ENCODE data around the gene ZBTB39. TPM values are rescaled to one million over a fixed set of nuclear protein-coding genes. Genes with fewer than 3 reads are reported as not detected.
"Not testable (repeated sequence)": the region's sequence is repeated elsewhere in the genome, so short reads cannot be mapped to it uniquely, and the experiment has no call there.

The ZBTB39 gene
- total RNA-seq, 1 donor from 2014 or later, result 28.6 TPM

DNA sequence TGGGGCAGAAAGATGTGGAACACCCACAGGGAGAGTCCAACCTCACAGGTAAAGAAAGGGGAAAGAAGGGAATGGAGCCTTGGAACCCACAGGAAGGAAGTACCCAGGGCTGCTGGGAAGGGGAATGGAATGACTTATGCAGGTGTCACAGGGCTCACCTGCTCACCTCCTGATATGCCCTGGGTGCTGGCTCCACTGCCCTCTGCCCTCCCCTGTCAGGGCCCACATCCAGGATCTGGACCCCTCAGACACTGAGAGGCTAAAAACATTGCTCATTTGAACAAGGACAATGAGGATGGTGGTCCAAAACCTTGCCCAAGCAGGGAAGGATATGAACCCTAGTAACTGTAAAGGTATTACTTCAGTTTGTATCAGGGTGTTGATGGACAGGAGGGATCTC lies 19.3 kb downstream of the ZBTB39 start:
- Mint-ChIP-seq H3K27me3 (ENCODE audit: low read depth) (peaks cover 4% of the 10 kb centered on the region), H3K27ac (ENCODE audit: unreplicated experiment) (peak overlapping the region; percentile 5), H3K4me3 (no peak overlapping the region), H3K9me3 (no peaks in the 10 kb centered on the region), H3K4me1 (no peaks in the 10 kb centered on the region), H3K36me3 (ENCODE audit: low read depth) (no peaks in the 10 kb centered on the region)
- TF ChIP-seq CTCF (conservative IDR thresholded peaks at IDR 0.05), result no peak
- DNase-seq (ENCODE audit: low read depth, low spot score), result no peak

DNA sequence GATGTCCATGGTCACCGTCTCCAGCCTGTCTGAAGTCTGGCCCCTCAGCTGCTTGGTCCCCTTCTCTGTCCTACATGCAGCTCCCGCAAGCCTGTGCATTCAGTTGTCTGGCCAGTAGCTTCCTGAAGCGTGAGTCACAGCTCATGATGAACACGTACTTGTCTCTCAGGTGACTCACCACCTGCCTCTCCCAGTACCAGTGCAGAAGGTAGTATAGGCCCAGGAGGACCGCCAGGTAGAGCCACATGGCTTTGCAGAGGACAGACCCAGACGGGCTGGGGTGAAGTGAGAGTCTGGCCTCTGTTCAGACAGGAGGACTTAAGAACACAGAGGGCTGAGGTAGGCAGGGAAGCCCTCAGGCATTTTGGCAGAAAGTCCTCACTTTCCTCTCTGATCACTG lies 20.6 kb downstream of the ZBTB39 start:
- H3K27me3 Mint-ChIP-seq (ENCODE audit: low read depth); H3K9me3 Mint-ChIP-seq; DNase-seq (ENCODE audit: low read depth, low spot score); H3K4me1 Mint-ChIP-seq; H3K36me3 Mint-ChIP-seq (ENCODE audit: low read depth); H3K4me3 Mint-ChIP-seq: not testable (repeated sequence)
- H3K27ac Mint-ChIP-seq (ENCODE audit: unreplicated experiment), result peak overlapping the region; percentile 27

DNA sequence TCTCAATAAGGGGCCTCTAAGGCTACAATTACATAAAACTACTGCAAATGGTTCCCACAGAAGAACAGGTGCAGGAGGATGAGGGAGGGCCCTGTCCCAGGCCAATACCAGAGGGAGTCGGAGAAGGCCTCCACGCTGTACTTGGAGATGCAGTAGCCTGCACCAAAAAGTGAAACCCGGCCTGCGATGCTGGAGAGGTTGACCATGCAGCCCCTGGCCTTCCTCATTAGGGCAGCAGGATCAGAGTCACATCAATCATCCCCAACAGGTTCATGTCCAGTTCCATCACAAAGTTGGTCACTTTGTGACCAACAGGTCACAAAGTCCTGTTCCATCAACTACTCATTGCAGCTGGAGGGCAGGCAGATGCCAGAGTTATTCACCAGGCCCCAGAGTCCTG lies 23.0 kb downstream of the ZBTB39 start:
- Mint-ChIP-seq H3K27me3 (ENCODE audit: low read depth) (no peaks in the 10 kb centered on the region), H3K27ac (ENCODE audit: unreplicated experiment) (no peak overlapping the region), H3K4me1 (no peaks in the 10 kb centered on the region), H3K36me3 (ENCODE audit: low read depth) (no peaks in the 10 kb centered on the region), H3K4me3 (no peak overlapping the region), H3K9me3 (no peaks in the 10 kb centered on the region)
- TF ChIP-seq CTCF (conservative IDR thresholded peaks at IDR 0.05), result no peak
- DNase-seq (ENCODE audit: low read depth, low spot score), result no peak

- not testable (repeated sequence) for H3K27ac Mint-ChIP-seq (ENCODE audit: unreplicated experiment); H3K4me3 Mint-ChIP-seq; H3K36me3 Mint-ChIP-seq (ENCODE audit: low read depth); H3K9me3 Mint-ChIP-seq; H3K27me3 Mint-ChIP-seq (ENCODE audit: low read depth); DNase-seq (ENCODE audit: low read depth, low spot score); H3K4me1 Mint-ChIP-seq
Measured at GRCh38 chr12:56982578-56983236, 23.6 kb downstream of the ZBTB39 start.

- Mint-ChIP-seq H3K4me1 (no peaks in the 10 kb centered on the region), H3K4me3 (no peak overlapping the region), H3K36me3 (ENCODE audit: low read depth) (no peaks in the 10 kb centered on the region), H3K27me3 (ENCODE audit: low read depth) (no peaks in the 10 kb centered on the region), H3K27ac (ENCODE audit: unreplicated experiment) (no peak overlapping the region), H3K9me3 (no peaks in the 10 kb centered on the region)
- no peak for TF ChIP-seq CTCF (conservative IDR thresholded peaks at IDR 0.05)
- no peak for DNase-seq (ENCODE audit: low read depth, low spot score)
Measured at GRCh38 chr12:56980941-56981530, 25.3 kb downstream of the ZBTB39 start.

DNA sequence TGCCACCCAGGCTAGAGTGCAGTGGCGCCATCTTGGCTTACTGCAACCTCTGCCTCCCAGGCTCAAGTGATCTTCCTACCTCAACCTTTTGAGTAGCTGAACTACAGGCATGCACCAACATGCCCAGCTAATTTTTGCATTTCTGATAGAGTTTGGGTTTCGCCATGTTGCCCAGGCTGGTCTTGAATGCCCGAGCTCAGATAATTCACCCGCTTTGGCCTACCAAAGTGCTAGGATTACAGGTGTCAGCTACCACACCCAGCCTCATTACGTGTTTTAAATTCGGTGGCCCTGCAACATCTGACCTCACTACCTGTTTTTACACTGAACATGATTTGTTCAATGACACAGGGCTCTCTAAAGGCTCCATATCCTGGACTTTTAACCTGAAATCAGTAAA lies 26.1 kb downstream of the ZBTB39 start:
- H3K9me3 Mint-ChIP-seq, result no peaks in the 10 kb centered on the region
- no peak for TF ChIP-seq CTCF (conservative IDR thresholded peaks at IDR 0.05)

More for the DNA sequence above, 26.1 kb downstream of the ZBTB39 start:
- no peak for DNase-seq (ENCODE audit: low read depth, low spot score)
- Mint-ChIP-seq H3K4me3 (no peak overlapping the region), H3K27me3 (ENCODE audit: low read depth) (no peaks in the 10 kb centered on the region), H3K36me3 (ENCODE audit: low read depth) (no peaks in the 10 kb centered on the region), H3K27ac (ENCODE audit: unreplicated experiment) (no peak overlapping the region), H3K4me1 (no peaks in the 10 kb centered on the region)
